ENCODE results near the gene GPR84.

Gene GPR84

DNA sequence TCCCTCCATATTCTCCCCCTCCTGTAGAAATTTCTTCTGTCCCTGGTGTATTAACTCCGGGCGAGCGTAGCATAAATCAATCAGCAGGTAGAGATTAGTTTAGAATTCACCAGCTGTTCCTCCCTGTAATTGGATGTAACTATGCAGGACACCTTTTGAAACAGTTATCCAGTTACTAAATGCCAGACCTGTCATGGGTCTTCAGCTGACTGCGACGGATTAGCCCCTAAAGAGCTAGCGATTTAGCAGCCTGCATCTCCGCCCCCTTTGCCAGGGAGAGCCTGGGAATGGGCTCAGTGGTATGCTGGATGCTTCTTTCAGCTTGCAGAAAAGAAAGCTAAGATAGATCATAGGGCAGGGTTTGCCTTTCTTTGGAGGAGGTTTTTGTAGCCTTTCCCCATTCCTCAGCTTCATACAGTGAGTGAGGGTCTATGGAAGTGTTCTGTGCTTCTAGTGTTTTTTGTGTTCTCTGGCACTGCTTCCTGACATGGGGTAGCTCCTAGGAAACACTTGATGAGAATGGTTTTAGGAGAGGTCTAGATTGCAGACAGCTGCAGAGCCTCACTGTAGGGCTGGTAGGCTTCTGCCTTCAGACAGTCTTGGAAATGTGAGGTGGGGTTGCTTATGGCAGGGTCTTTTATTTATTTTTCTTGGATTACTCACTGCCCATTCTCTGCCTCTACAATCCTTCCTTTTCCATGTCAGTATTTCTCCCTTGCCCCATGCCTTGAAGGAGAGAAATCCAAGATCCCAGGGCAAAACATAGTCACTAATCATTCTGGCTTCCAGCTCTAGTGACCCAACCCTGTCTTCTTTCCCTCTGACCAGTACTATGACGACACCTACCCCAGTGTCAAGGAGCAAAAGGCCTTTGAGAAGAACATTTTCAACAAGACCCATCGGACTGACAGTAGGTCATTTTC is 22.6 kb downstream of the GPR84 start:
- H3K9ac ChIP-seq (ENCODE audit: low read depth, low read length) = no peak overlapping the region
- H3K36me3 ChIP-seq (ENCODE audit: control insufficient read depth, insufficient read depth, low read length) = peaks cover 8% of the 10 kb centered on the region
- no peak overlapping the region for H3K4me3 ChIP-seq (ENCODE audit: low read depth, low read length)
- no peaks in the 10 kb centered on the region for H3K9me3 ChIP-seq (ENCODE audit: control insufficient read depth, insufficient read depth, low read length)
- H3K4me1 ChIP-seq (ENCODE audit: control insufficient read depth, insufficient read depth, low read length) = no peaks in the 10 kb centered on the region
- no peaks in the 10 kb centered on the region for H3K27me3 ChIP-seq (ENCODE audit: control insufficient read depth, insufficient read depth, low read length)

DNA sequence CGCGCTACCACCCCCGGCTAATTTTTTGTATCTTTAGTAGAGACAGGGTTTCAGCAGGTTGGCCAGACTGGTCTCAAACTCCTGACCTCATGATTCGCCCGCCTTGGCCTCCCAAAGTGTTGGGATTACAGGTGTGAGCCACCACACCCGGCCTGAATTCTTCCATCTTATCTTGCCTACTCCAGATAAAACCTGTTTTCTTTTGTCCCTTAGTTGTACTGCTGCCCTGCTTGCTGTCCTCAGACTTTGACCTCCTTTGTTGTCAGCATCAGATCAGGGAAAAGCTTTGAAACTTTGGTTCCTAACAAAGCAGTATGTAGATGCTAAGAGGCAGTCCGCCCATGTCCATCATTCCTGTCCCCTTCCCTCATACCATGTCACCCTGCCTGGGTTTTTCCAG is 23.4 kb downstream of the GPR84 start:
- no peaks in the 10 kb centered on the region for H3K4me1 ChIP-seq (ENCODE audit: control insufficient read depth, insufficient read depth, low read length)
- no peak overlapping the region for H3K4me3 ChIP-seq (ENCODE audit: low read depth, low read length)
- H3K27me3 ChIP-seq (ENCODE audit: control insufficient read depth, insufficient read depth, low read length) = no peaks in the 10 kb centered on the region
- H3K9me3 ChIP-seq (ENCODE audit: control insufficient read depth, insufficient read depth, low read length) = no peaks in the 10 kb centered on the region
- H3K9ac ChIP-seq (ENCODE audit: low read depth, low read length) = no peak overlapping the region
- H3K36me3 ChIP-seq (ENCODE audit: control insufficient read depth, insufficient read depth, low read length) = peaks cover 8% of the 10 kb centered on the region

DNA sequence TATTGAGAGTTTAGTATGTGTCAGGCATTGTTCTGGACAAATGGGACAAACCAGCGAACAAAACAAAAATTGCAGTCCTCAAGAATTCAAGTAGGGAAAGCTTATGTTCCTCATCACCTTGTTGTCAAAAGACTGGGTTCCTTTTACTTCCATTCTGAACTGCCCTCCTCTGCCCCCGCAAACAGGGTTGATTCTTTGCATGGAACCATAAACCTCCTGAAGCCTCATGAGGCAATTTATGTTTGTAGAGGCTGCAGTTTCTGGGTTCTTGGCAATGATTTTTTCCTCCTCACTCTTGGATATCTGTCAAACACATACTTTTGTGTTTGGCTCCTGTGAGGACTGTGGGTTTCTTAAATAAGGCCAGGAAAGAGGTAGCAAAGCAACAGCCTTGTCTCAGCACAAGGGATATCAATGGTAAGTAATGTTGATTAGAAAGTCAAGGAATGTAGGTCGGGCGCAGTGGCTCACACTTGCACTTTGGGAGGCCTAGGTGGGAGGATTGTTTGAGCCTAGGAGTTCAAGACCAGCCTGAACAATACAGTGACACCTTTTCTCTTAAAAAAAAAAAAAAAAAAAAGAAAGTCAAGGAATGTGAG is 25.5 kb downstream of the GPR84 start:
- H3K27me3 ChIP-seq (ENCODE audit: control insufficient read depth, insufficient read depth, low read length) = no peaks in the 10 kb centered on the region
- H3K36me3 ChIP-seq (ENCODE audit: control insufficient read depth, insufficient read depth, low read length) = peaks cover 8% of the 10 kb centered on the region
- no peaks in the 10 kb centered on the region for H3K9me3 ChIP-seq (ENCODE audit: control insufficient read depth, insufficient read depth, low read length)
- H3K4me3 ChIP-seq (ENCODE audit: low read depth, low read length) = no peak overlapping the region
- H3K4me1 ChIP-seq (ENCODE audit: control insufficient read depth, insufficient read depth, low read length) = no peaks in the 10 kb centered on the region
- no peak overlapping the region for H3K9ac ChIP-seq (ENCODE audit: low read depth, low read length)

DNA sequence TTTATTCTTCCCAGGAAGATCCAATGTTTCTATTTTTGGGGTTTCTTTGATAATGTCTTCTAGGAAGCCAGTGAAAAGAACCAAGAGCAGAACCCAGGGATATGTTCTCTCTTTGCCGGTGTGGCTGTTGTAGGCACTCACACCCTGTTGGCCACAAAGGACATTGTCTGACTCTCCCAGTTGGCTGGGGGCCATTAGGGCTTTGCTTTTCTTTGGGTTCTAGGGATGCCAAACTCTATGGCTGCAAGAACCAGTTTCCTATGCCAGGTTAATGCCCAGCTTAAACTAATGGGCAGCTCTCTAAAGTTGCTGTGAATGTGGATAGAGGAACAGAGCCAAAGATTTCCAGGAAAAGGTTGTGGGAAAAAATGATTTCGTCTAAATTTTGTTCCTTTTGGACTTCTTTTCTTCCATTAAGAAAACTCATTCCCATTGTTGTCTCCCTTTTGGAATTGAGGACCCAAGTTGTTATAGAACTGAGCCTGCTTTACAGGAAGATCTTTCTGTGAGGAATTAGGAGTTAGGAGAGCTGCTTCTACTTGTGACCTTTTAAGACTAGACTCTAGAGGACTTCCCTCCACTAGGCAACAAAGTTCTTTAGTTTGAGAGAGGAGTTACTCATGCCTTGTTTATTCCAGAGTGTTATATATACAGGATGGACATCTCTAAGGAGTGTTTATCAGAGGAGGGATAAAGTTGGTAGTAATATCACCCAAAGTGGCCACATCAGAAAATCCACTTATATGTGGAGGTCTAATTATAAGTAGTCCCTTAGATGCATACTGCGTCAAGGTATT is 26.2 kb downstream of the GPR84 start:
- Histone ChIP-seq H3K4me1 (ENCODE audit: control insufficient read depth, insufficient read depth, low read length) (no peaks in the 10 kb centered on the region), H3K4me3 (ENCODE audit: low read depth, low read length) (no peak overlapping the region), H3K9me3 (ENCODE audit: control insufficient read depth, insufficient read depth, low read length) (no peaks in the 10 kb centered on the region), H3K27me3 (ENCODE audit: control insufficient read depth, insufficient read depth, low read length) (no peaks in the 10 kb centered on the region), H3K36me3 (ENCODE audit: control insufficient read depth, insufficient read depth, low read length) (peaks cover 8% of the 10 kb centered on the region), H3K9ac (ENCODE audit: low read depth, low read length) (no peak overlapping the region)

DNA sequence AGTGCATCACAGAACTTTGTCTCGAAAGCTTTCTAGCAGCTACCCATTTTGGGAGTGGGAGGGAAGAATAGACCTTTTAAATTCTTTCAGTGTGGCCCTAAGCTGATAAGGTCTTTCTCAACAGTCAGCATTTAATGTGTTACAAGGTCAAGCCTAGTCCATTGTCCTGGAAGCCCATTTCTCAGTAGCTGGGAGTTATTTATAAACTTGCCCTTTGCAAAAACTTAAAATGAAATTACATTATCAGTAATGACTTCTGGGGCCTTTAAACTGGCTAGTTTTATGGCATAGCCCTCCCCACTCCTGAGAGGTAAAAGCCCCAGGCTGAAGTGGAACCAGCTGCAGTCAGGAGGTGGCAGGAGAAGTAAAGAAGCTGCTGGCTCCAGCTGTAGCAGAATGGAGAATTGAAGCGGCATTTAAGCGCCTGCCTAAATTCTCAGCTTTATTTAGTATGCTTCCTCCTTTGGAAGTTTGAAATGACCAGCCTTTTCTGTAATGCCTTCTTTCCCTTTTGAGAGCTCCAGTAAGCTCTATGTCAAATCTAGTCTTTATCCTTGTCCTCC is 26.9 kb downstream of the GPR84 start:
- no peaks in the 10 kb centered on the region for H3K4me1 ChIP-seq (ENCODE audit: control insufficient read depth, insufficient read depth, low read length)
- peaks cover 3% of the 10 kb centered on the region for H3K36me3 ChIP-seq (ENCODE audit: control insufficient read depth, insufficient read depth, low read length)
- H3K4me3 ChIP-seq (ENCODE audit: low read depth, low read length) = no peak overlapping the region
- H3K9ac ChIP-seq (ENCODE audit: low read depth, low read length) = no peak overlapping the region
- no peaks in the 10 kb centered on the region for H3K9me3 ChIP-seq (ENCODE audit: control insufficient read depth, insufficient read depth, low read length)
- H3K27me3 ChIP-seq (ENCODE audit: control insufficient read depth, insufficient read depth, low read length) = no peaks in the 10 kb centered on the region

DNA sequence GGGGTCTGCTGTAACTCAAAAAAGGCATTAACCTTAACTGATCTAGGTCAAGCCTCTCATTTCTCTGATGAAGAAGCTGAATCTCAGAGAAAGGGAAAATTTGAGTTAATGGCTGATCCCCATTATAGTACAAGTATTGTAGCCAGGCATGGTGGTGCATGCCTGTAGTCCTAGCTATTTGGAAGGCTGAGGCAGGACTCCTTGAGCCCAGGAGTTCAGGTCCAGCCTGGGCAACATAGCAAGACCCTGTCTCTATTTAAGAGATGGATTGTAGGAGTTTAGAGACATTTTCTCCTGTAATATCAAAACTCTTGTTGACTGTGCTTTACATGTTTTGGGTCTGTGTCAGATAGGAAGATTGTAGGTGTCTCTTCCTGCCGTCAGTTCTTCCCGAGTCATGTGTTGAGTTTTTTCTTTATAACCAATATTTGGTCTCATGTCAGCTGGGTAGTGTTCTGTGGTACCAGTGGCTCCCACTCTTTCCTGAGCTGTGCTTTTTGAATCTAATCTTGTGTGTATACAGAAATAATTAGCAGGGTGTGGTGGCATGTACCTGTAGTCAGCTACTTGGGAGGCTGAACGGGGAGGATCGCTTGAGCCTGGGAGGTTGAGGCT is 30.8 kb downstream of the GPR84 start:
- H3K36me3 ChIP-seq (ENCODE audit: control insufficient read depth, insufficient read depth, low read length) = no peaks in the 10 kb centered on the region
- no peaks in the 10 kb centered on the region for H3K9me3 ChIP-seq (ENCODE audit: control insufficient read depth, insufficient read depth, low read length)
- H3K4me3 ChIP-seq (ENCODE audit: low read depth, low read length) = no peak overlapping the region
- peaks cover 9% of the 10 kb centered on the region for H3K4me1 ChIP-seq (ENCODE audit: control insufficient read depth, insufficient read depth, low read length)
- H3K9ac ChIP-seq (ENCODE audit: low read depth, low read length) = no peak overlapping the region
- H3K27me3 ChIP-seq (ENCODE audit: control insufficient read depth, insufficient read depth, low read length) = no peaks in the 10 kb centered on the region

DNA sequence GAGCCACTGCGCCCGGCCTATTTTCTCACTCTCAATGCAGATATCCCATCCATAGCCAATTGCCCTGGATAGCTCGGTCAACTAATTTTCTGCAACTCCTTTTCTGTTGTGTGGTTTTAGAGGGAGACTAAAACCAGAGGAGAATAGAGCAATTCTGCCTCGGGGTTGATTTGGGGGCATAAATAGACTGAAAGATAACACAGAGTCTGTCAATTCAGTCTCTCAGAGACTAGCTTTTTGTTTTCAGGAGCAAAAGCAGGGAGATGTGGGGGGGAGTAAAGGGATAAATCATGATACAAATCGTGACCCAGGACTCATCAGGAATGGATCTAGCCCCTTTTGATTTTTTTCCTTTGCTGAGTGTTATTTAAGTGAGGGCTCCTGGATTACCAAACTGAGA is 32.8 kb downstream of the GPR84 start:
- Histone ChIP-seq H3K9me3 (ENCODE audit: control insufficient read depth, insufficient read depth, low read length) (no peaks in the 10 kb centered on the region), H3K27me3 (ENCODE audit: control insufficient read depth, insufficient read depth, low read length) (no peaks in the 10 kb centered on the region), H3K4me1 (ENCODE audit: control insufficient read depth, insufficient read depth, low read length) (peaks cover 9% of the 10 kb centered on the region), H3K4me3 (ENCODE audit: low read depth, low read length) (no peak overlapping the region), H3K9ac (ENCODE audit: low read depth, low read length) (no peak overlapping the region), H3K36me3 (ENCODE audit: control insufficient read depth, insufficient read depth, low read length) (no peaks in the 10 kb centered on the region)

DNA sequence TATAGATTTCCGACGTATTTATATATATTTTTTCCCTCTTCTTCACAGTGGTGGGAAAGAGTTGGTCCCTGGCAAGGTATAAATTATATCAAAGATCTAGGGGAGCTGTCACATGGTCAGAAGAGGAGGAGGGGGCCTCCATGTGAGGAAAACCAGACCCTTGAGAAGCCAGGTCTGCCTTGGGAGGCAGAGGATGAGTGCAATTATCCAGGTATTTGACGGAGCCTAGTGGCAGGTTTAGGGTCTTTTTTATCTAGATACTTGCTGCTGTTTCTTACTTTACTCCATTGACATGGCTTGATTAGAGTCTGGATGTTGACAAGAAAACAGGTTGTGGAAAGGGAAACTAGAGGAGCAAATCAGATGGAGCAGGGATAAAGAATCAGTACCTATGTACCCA is 33.8 kb downstream of the GPR84 start:
- Histone ChIP-seq H3K4me1 (ENCODE audit: control insufficient read depth, insufficient read depth, low read length) (peaks cover 9% of the 10 kb centered on the region), H3K27me3 (ENCODE audit: control insufficient read depth, insufficient read depth, low read length) (no peaks in the 10 kb centered on the region), H3K9ac (ENCODE audit: low read depth, low read length) (no peak overlapping the region), H3K4me3 (ENCODE audit: low read depth, low read length) (no peak overlapping the region), H3K9me3 (ENCODE audit: control insufficient read depth, insufficient read depth, low read length) (no peaks in the 10 kb centered on the region), H3K36me3 (ENCODE audit: control insufficient read depth, insufficient read depth, low read length) (no peaks in the 10 kb centered on the region)

DNA sequence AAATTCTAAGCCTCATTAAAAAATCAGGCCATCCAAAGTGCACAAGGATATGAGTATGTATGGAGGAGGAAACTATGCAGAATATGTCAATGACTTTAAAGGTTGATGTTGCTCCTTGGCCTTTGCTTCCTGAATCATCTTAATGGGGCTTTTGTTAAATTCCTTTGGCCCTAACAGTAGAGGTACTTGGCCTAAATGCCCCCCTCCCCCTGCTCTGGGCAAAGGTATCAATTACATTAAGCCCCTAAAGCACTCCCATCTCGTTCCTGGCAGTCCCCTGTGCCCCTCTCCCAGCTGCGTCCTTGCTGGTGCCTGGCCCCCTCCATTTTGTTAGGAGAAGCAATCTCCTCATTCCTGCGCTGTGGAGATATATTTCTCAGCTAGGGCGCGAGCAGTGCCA is 34.5 kb downstream of the GPR84 start:
- H3K9me3 ChIP-seq (ENCODE audit: control insufficient read depth, insufficient read depth, low read length) = no peaks in the 10 kb centered on the region
- H3K36me3 ChIP-seq (ENCODE audit: control insufficient read depth, insufficient read depth, low read length) = no peaks in the 10 kb centered on the region
- no peak overlapping the region for H3K9ac ChIP-seq (ENCODE audit: low read depth, low read length)
- no peaks in the 10 kb centered on the region for H3K27me3 ChIP-seq (ENCODE audit: control insufficient read depth, insufficient read depth, low read length)
- peaks cover 9% of the 10 kb centered on the region for H3K4me1 ChIP-seq (ENCODE audit: control insufficient read depth, insufficient read depth, low read length)
- no peak overlapping the region for H3K4me3 ChIP-seq (ENCODE audit: low read depth, low read length)

DNA sequence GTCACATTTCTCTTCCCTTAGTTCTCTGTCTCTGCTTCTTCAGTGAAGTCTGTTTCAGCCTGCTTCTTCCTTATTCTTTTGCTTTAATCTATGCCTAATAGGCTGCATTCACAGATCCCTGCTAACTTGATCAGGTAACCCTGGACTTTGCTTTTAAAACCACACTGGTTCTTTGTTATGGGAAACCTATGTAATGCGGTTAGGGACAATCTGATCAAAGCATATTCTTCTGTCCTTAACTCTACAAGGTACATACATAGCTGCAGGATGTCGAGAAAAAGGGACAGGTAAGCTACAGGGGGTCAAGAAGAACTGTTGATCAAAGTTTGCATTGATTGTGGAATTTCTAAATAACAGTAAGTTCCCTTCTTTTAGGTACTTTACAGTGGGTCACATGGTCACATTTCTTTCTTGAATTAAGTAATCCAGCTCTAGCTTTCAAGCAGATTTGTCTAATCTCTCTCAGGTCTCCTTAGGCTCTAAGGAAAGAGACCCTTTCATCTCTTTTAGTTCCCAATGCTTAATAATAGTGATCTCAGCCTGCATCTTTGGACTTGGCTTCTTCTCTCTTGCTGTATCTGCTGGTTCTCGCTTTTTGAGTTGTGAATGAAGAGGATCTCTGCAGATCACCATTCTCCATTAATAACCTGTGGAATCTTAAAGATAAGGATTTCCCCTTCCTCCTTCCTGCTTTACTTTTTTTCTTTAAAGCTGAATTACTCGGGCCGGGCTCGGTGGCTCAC is 35.5 kb downstream of the GPR84 start:
- Histone ChIP-seq H3K4me3 (ENCODE audit: low read depth, low read length) (no peak overlapping the region), H3K27me3 (ENCODE audit: control insufficient read depth, insufficient read depth, low read length) (no peaks in the 10 kb centered on the region), H3K9me3 (ENCODE audit: control insufficient read depth, insufficient read depth, low read length) (no peaks in the 10 kb centered on the region), H3K9ac (ENCODE audit: low read depth, low read length) (no peak overlapping the region), H3K4me1 (ENCODE audit: control insufficient read depth, insufficient read depth, low read length) (peaks cover 12% of the 10 kb centered on the region), H3K36me3 (ENCODE audit: control insufficient read depth, insufficient read depth, low read length) (no peaks in the 10 kb centered on the region)

Measured in iPS-15b (cell line).